GM19468 (cell line): ENCODE measurements around the gene PDZK1.
"Not testable (repeated sequence)": the region's sequence is repeated elsewhere in the genome, so short reads cannot be mapped to it uniquely, and the experiment has no call there.

Source experiments
- ATAC-seq: cut with Tn5 transposase; IDR thresholded peaks from one replicate; pipeline ENCODE4 v1.9.1; 2021; ENCODE audit warnings: mild to moderate bottlenecking, moderate library complexity, moderate number of reproducible peaks; ENCODE audit not compliant: unreplicated experiment; ENCODE audit errors: extremely low read depth

PDZK1 gene

GRCh38 chr1:145707183-145707867 is at the start of gene PDZK1:
Gene PDZK1, minus strand, starts transcription at chr1:145707368. Its CDS starts 19,347 bp downstream, at chr1:145688021.
- no peak for ATAC-seq

DNA sequence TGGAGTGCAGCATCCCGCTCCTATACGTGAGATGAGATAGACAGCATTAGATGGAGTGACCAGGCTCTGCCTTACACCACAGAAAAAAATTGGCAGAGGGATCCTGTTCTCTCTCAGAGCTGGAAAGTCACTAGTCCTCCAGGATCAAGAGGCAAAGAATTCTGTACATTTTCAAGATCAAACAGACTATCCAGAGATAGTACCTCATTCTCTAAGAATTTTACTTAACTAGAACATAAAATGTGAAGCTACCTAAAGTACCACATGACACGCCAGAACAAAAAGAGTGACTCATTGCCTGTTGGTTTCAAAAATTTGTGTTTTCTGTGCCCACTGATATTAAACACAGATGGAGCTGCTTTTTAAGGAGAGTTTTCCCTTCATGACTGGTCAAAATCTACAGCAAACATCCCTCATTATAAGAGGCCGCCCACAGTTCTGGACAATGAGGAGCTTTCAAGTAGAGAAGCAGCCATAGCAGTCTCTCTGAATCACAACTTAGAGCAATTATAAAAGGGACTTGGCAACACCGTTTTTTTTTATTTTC is 44.4 kb upstream of the PDZK1 start:
- no peak for ATAC-seq

- no peak for ATAC-seq
These were observed 43.3 kb upstream of the PDZK1 start for GRCh38 chr1:145750426-145750825.

GRCh38 chr1:145747398-145748247 is 40.5 kb upstream of the PDZK1 start:
- no peak for ATAC-seq

GRCh38 chr1:145740269-145740668 is 33.1 kb upstream of the PDZK1 start:
- ATAC-seq: no peak

GRCh38 chr1:145736191-145736590 is 29.0 kb upstream of the PDZK1 start:
- no peak for ATAC-seq

- no peak for ATAC-seq
These were observed 23.7 kb upstream of the PDZK1 start for GRCh38 chr1:145730900-145731299.

DNA sequence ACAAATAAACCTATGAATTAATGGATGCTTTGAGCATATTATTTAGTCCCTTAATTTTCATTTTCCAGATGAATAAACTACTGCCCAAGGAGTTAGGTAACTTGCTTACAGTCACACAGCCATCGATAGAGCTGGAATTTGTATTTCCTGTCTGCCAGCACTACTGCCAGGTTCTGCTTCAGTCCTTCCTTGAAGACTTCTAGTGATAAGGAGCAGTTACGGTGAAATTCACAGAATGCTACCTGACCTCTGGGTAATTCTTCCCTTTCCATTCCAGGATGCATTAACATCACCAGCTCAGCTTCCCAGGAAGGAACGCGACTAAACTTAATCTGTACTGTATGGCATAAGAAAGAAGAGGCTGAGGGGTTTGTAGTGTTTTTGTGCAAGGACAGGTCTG is 23.3 kb upstream of the PDZK1 start:
- ATAC-seq: no peak

- no peak for ATAC-seq
These were observed 22.7 kb upstream of the PDZK1 start for GRCh38 chr1:145729666-145730436.

DNA sequence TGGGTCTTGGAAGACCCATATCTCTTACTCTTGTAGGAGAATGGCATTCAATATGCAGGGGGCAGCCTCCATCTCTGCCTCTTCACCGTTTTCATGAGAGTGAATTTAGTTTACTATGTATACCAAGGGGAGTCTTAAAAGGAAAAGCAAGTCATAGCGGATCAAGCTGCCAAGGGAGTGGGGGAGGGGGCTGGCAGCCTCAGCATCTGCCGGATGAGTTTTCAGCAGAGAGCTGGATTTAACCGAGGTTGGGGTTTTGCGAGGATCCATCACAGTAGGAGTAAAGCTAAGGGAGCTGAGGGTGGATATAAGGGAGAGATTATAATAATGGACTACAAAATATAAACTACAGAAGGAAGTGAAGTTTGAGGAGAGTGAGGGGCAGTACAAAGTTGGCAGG is 22.0 kb upstream of the PDZK1 start:
- no peak for ATAC-seq

DNA sequence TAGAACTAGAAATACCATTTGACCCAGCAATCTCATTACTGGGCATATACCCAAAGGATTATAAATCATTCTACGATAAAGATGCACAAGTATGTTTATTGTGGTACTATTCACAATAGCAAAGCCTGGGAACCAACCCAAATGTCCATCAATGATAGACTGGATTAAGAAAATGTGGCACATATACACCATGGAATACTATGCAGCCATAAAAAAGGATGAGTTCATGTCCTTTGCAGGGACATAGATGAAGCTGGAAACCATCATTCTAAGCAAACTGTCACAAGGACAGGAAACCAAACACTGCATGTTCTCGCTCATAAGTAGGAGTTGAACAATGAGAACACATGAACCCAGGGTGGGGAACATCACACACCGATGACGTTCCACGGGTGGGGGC is 19.0 kb upstream of the PDZK1 start:
- not testable (repeated sequence) for ATAC-seq

DNA sequence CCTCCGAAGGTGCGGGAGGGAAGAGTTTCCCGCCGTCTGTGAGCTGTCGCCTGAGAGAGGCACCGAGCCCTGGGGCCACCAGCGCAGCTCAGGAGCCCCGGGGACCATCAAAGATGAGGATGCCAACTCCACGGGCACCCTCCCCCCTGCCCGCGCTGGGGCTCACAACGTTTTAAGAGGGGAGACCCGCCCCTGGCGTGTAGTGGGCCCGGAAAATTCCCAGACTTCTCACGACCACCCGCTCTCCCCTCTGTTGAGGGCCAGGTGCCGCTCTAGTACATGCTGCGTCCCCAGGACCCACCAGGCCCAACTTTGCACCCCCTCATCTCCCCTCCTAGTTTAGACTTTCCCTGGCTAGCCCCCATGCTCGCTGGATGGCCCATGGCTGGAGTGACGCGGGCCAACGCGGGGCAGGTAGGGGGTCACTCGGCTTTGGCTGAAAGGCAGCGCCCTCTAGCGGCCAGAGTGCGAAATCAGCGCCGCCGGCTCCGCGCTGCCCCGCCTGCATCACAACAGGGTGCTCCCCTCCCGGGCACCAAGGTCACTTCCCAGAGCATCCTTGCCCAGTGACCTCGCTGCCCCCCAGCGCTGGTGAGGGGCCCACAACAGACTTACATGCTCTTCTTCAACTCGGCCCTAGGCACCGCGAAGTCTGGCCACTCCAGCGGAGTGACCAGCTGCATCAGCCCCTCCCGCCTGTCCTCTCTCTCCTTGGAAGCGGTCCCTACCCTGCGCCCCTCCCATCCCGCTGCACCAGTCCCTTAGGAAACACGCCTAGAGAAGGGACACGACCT is 13.9 kb upstream of the PDZK1 start:
- ATAC-seq: no peak

DNA sequence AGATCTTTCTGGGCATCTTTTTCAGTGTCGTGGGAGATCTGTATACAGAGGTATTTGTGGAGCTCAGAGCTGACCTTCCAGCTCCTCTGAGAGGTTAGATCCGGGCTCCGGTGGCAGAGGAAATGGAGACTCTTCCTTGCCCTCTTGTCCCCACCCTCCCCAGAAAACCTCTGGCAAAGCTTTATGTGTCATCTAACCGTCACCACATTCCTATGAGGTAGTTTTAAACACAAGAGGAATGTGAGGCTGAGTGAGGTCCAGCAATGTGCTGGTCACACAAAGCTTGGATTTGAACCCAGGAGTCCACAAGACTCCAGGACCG is 13.3 kb upstream of the PDZK1 start:
- ATAC-seq: no peak

DNA sequence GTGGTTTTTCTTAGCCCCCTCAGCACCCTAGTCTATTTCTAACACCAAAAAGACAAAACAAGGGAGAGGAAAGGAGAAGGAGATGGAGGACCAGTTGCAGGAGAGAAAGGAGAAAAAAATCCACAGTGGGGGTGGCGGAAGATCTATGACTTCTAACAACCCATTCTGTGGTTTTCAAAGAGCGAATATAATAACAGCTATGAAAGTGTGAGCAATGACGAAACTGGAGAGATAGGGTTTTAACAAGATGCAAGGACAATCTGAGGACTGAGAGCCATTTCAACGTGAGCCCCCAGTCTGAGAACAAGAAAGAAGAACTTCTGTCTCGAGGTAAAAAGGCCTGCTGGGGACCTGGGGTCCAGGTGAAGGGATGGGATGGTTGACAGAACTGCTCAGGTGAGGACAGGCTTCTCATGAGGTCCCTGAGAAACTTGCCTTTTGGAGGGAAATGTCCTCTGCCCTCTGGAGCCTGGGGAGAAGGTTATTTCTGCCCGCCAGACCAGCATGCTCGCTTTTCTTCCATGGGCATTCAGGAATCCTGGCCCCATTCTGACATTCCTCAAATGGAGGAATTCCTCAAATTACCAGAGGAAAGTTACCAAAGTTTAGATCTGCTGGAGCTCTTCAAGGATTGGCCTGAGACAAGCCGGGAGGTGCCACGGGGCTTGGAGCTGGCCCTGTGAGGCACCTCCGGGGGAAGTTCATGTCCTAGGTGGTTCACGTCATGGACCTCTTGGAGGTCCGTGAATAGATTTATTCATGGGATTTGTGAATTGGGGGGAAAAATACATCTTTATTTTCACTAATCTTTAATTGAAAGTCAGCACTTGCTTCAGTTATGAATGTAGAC is 12.3 kb upstream of the PDZK1 start, which contains the start of gene CD160:
CD160 (plus strand) TSS at position 270 of the 850 bp plus-strand sequence. CDS start 8,829 bp downstream, outside the sequence.
- ATAC-seq: no peak

- ATAC-seq: not testable (repeated sequence)
These were observed 11.3 kb upstream of the PDZK1 start for GRCh38 chr1:145718465-145718864.

DNA sequence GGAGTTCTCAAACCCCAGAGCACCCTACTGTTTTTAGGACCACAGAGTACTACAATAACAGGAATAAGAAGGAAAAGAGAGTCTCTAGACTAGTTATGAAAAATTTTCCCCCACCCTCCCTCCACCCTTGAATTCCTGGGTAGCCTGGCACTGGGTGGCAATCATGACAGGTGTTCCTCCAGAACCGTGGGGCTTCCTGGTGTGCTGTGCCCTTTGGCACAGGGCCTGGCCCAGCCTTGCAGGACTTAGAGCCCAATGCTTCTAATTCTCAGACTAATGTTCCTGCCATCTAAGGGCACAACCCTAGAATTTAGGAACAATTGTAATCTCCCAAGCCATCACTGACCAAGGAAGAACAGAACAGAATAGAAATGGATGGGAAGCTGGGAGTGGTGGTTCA is 10.7 kb upstream of the PDZK1 start:
- ATAC-seq: no peak

DNA sequence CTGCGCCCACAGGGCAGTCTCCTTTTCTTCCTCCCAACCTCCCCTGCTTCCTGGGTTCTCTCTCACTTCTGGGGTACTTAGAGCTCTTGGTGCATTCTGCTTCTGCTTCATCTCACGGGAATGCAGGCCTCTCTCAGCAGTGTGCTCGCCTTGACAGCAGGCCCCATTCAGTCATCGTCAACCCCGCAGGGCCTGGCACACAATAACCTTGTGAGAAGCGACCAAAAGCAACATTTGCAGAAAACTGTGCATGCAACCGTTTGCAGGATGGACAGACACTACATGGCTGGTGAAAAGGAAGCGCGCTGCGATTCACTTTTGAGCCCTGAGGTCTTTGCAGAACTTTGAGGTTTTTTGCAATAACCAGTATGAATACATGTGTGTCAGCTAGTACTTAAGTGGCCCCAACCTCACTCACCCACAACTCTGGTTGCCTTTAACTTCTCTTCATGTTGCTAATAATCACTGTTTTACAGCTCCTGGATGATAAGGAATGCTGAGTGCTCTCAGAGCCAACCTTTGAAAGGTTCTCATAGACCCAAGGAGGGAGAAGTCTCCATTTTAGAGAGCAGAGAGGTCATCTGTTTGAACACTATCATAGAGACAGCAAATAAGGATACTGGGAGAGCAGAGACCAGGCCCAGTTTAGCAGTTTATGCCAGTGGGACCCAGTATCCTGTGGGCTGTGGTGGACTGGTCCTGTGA is 9.6 kb upstream of the PDZK1 start:
- no peak for ATAC-seq

DNA sequence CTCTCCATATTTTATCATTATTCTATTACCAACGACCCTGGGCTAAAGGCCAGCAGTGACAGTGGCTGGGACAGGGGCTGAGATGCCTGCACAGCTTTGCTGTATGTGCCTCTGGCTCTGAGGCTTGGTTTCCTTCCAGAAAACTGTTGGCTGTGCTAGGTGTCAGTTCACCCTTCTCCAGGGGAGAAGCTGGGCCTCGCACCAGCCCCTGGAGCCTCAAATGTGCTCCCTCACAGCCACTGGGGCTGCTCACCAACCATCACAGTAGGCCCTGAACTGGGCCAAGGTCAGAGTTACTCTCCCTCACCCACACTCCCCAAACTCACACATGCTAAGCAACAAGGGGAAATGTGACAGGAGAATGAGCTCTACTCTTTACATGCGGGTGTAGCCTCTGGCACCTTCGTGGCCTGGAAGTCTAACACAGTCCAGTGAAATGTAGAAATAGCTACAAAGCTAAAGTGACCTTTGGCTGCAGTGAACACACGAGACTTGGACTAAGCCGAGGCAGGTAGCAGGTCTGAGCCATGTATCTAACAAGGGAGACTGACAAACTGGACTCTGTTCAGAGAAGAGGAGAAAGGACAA is 7.5 kb upstream of the PDZK1 start:
- no peak for ATAC-seq
